IPS DF 6.9 (cell line): ENCODE results near the gene RNASE8.

Source experiments
- DNase-seq: peaks from one replicate; pipeline ENCODE4 v3.0.0-alpha.2; 2013; ENCODE audit warnings: low read depth, low spot score
- H3K27ac ChIP-seq: one replicate; pipeline ENCODE4 v1.5.1; 2013; ENCODE audit warnings: low read length, control low read depth
- H3K27me3 ChIP-seq: 2 replicates; pipeline ENCODE4 v1.6.1; 2013; ENCODE audit warnings: mild to moderate bottlenecking, low read length; ENCODE audit not compliant: control insufficient read depth, insufficient read depth
- H3K36me3 ChIP-seq: 2 replicates; pipeline ENCODE4 v1.6.1; 2013; ENCODE audit warnings: low read length; ENCODE audit not compliant: control insufficient read depth, insufficient read depth
- H3K4me1 ChIP-seq: 2 replicates; pipeline ENCODE4 v1.6.1; 2013; ENCODE audit warnings: low read length; ENCODE audit not compliant: control insufficient read depth, insufficient read depth
- H3K4me3 ChIP-seq: 2 replicates; pipeline ENCODE4 v1.5.1; 2013; ENCODE audit warnings: mild to moderate bottlenecking, low read length
- H3K9me3 ChIP-seq: 2 replicates; pipeline ENCODE4 v1.6.1; 2013; ENCODE audit warnings: low read length, inconsistent platforms; ENCODE audit not compliant: control insufficient read depth, insufficient read depth
- WGBS: extraction: QIAGEN DNeasy Blood & Tissue Kit; methylation state at CpG from one replicate; pipeline ENCODE4 v1.1.7; 2013; ENCODE audit warnings: mixed read lengths, missing lambda C conversion rate; ENCODE audit not compliant: insufficient read length, insufficient coverage; 5-methylcytosine and 5-hydroxymethylcytosine counted together

RNASE8 gene

GRCh38 chr14:21054123-21054767, 3.4 kb upstream of the RNASE8 start:
- H3K4me3 ChIP-seq: no peak overlapping the region
- no peak for DNase-seq
- no peaks in the 10 kb centered on the region for H3K36me3 ChIP-seq
- WGBS: no CpG with 5 or more reads among the region's 3 CpGs
- H3K27me3 ChIP-seq: no peaks in the 10 kb centered on the region
- H3K27ac ChIP-seq: no peak overlapping the region
- H3K4me1 ChIP-seq: 0 out of 2 replicates have a peak, but pooled peaks cover 1% of the 10 kb centered on the region
- no peaks in the 10 kb centered on the region for H3K9me3 ChIP-seq

GRCh38 chr14:21054768-21055145, 2.9 kb upstream of the RNASE8 start:
- Histone ChIP-seq H3K9me3 (no peaks in the 10 kb centered on the region), H3K36me3 (no peaks in the 10 kb centered on the region), H3K4me3 (no peak overlapping the region), H3K4me1 (0 out of 2 replicates have a peak, but pooled peaks cover 1% of the 10 kb centered on the region), H3K27me3 (no peaks in the 10 kb centered on the region), H3K27ac (no peak overlapping the region)
- no peak for DNase-seq
- no CpG with 5 or more reads among the region's 4 CpGs for WGBS

- no peak overlapping the region for H3K4me3 ChIP-seq
- no peak overlapping the region for H3K27ac ChIP-seq
- no peaks in the 10 kb centered on the region for H3K36me3 ChIP-seq
- no CpG with 5 or more reads among the region's 5 CpGs for WGBS
- no peaks in the 10 kb centered on the region for H3K9me3 ChIP-seq
- H3K4me1 ChIP-seq: 0 out of 2 replicates have a peak, but pooled peaks cover 1% of the 10 kb centered on the region
- no peak for DNase-seq
- H3K27me3 ChIP-seq: no peaks in the 10 kb centered on the region
Measured at GRCh38 chr14:21055432-21056117, 2.0 kb upstream of the RNASE8 start.

GRCh38 chr14:21056520-21057163, 980 bp upstream of the RNASE8 start:
- H3K4me3 ChIP-seq: no peak overlapping the region
- WGBS: no CpG with 5 or more reads among the region's 10 CpGs
- H3K27ac ChIP-seq: no peak overlapping the region
- 0 out of 2 replicates have a peak, but pooled peaks cover 1% of the 10 kb centered on the region for H3K4me1 ChIP-seq
- no peaks in the 10 kb centered on the region for H3K36me3 ChIP-seq
- no peaks in the 10 kb centered on the region for H3K9me3 ChIP-seq
- no peaks in the 10 kb centered on the region for H3K27me3 ChIP-seq
- DNase-seq: no peak

- no CpG with 5 or more reads among the region's 5 CpGs for WGBS
- Histone ChIP-seq H3K27ac (no peak overlapping the region), H3K27me3 (no peaks in the 10 kb centered on the region)
Measured at GRCh38 chr14:21058903-21059302, 1.3 kb downstream of the RNASE8 start.

GRCh38 chr14:21059842-21060613, 2.4 kb downstream of the RNASE8 start:
- H3K27ac ChIP-seq: no peak overlapping the region
- no peaks in the 10 kb centered on the region for H3K9me3 ChIP-seq
- DNase-seq: no peak
- H3K27me3 ChIP-seq: no peaks in the 10 kb centered on the region
- no peaks in the 10 kb centered on the region for H3K36me3 ChIP-seq
- no peak overlapping the region for H3K4me3 ChIP-seq
- H3K4me1 ChIP-seq: 0 out of 2 replicates have a peak, but pooled peaks cover 1% of the 10 kb centered on the region
- WGBS: no CpG with 5 or more reads among the region's 8 CpGs

More at GRCh38 chr14:21058903-21059302, 1.3 kb downstream of the RNASE8 start:
- H3K9me3 ChIP-seq: no peaks in the 10 kb centered on the region
- no peaks in the 10 kb centered on the region for H3K36me3 ChIP-seq
- H3K4me3 ChIP-seq: no peak overlapping the region
- 0 out of 2 replicates have a peak, but pooled peaks cover 1% of the 10 kb centered on the region for H3K4me1 ChIP-seq
- DNase-seq: no peak

GRCh38 chr14:21060614-21061346, 3.2 kb downstream of the RNASE8 start:
- Histone ChIP-seq H3K9me3 (no peaks in the 10 kb centered on the region), H3K4me3 (no peak overlapping the region), H3K4me1 (0 out of 2 replicates have a peak, but pooled peaks cover under 1% of the 10 kb centered on the region), H3K36me3 (no peaks in the 10 kb centered on the region), H3K27ac (no peak overlapping the region), H3K27me3 (no peaks in the 10 kb centered on the region)
- no CpG with 5 or more reads among the region's 13 CpGs for WGBS
- no peak for DNase-seq

- no peaks in the 10 kb centered on the region for H3K27me3 ChIP-seq
- H3K9me3 ChIP-seq: no peaks in the 10 kb centered on the region
- H3K36me3 ChIP-seq: no peaks in the 10 kb centered on the region
- H3K4me1 ChIP-seq: no peaks in the 10 kb centered on the region
- no CpG with 5 or more reads among the region's 3 CpGs for WGBS
- DNase-seq: no peak
- no peak overlapping the region for H3K4me3 ChIP-seq
- H3K27ac ChIP-seq: no peak overlapping the region
Measured at GRCh38 chr14:21061347-21061668, 3.7 kb downstream of the RNASE8 start.

- H3K27ac ChIP-seq: no peak overlapping the region
- DNase-seq: no peak
Measured at GRCh38 chr14:21063479-21063878, 5.9 kb downstream of the RNASE8 start.

More at GRCh38 chr14:21063479-21063878, 5.9 kb downstream of the RNASE8 start:
- H3K36me3 ChIP-seq: no peaks in the 10 kb centered on the region
- H3K4me3 ChIP-seq: no peak overlapping the region
- H3K4me1 ChIP-seq: no peaks in the 10 kb centered on the region
- H3K9me3 ChIP-seq: no peaks in the 10 kb centered on the region
- H3K27me3 ChIP-seq: no peaks in the 10 kb centered on the region
- WGBS: no CpG with 5 or more reads among the region's 3 CpGs
